ENCODE results near the gene BRD3OS. TPM values are rescaled to one million over a fixed set of nuclear protein-coding genes. Genes with fewer than 3 reads are reported as not detected.

BRD3OS gene
- total and polyA plus RNA-seq, 2 of the 4 experiments (the other 2 are of a cell fraction), result 15.8 to 20.7 TPM

GRCh38 chr9:133989625-133990365, 35.5 kb upstream of the BRD3OS start:
- no peak overlapping the region for H4K8ac ChIP-seq (ENCODE audit: low read depth in 2 of 2, low read length in 2 of 2)
- H3K27me3 ChIP-seq (ENCODE audit: control insufficient read depth, insufficient read depth, low read length), result no peaks in the 10 kb centered on the region
- H3K23ac ChIP-seq (ENCODE audit: low read depth, low read length), result peak overlapping the region; percentile 68; the same call in 1 of the 2 replicates
- no TSS peak for BruUV-seq (replicated peaks)
- peaks cover 16 to 69% of the 10 kb centered on the region in 2 experiments for H3K79me1 ChIP-seq (ENCODE audit: low read depth in 1 of 2, low read length in 2 of 2)
- H2BK20ac ChIP-seq (ENCODE audit: low read depth, low read length), result no peak overlapping the region
- peak overlapping the region; percentile 80 for H2AK5ac ChIP-seq (ENCODE audit: low read depth, low read length)
- H3K27ac ChIP-seq (ENCODE audit: insufficient read depth, low read length), result no peak overlapping the region
- no peak for ATAC-seq (ENCODE audit: low read depth)
- H3K18ac ChIP-seq (ENCODE audit: low read depth, low read length), result no peak overlapping the region
- no peak for DNase-seq
- no peak overlapping the region for H3K56ac ChIP-seq (ENCODE audit: extremely low read depth, insufficient read depth, low read length)
- peaks cover 19% of the 10 kb centered on the region for H3K9me1 ChIP-seq (ENCODE audit: insufficient read depth, low read length)
- 0 out of 2 replicates have a peak overlapping the region, but pooled peaks have one; percentile 1 for H3K9ac ChIP-seq (ENCODE audit: low read depth, low read length)
- no peak overlapping the region for H2BK5ac ChIP-seq (ENCODE audit: low read depth, low read length, poor library complexity, severe bottlenecking)
- WGBS, 2 experiments (ENCODE audit: extremely low coverage in 2 of 2, insufficient read length in 1 of 2), result 82% methylated on average over 9 of the region's 24 CpGs; no CpG with 5 or more reads in 1 of the 2 experiments
- H4K5ac ChIP-seq (ENCODE audit: low read depth, low read length), result no peak overlapping the region
- TF ChIP-seq RAD21 (IDR thresholded peaks at IDR 0.05; ENCODE audit: low read length), result no peak
- no peak for TF ChIP-seq BHLHE40 (IDR thresholded peaks at IDR 0.05; ENCODE audit: low read depth, low read length)
- TF ChIP-seq MAFK (IDR thresholded peaks at IDR 0.05; ENCODE audit: low read depth, low read length), result no peak
- TF ChIP-seq SMC3 (IDR thresholded peaks at IDR 0.05; ENCODE audit: low read depth, low read length), result no peak
- no peak for TF ChIP-seq FOS (IDR thresholded peaks at IDR 0.05; ENCODE audit: low read depth, low read length)
- no peak for TF ChIP-seq MAZ (IDR thresholded peaks at IDR 0.05; ENCODE audit: borderline replicate concordance, low read depth, low read length)
- TF ChIP-seq ELK1 (IDR thresholded peaks at IDR 0.05; ENCODE audit: borderline replicate concordance, low read depth, low read length), result no peak
- TF ChIP-seq POLR2A (IDR thresholded peaks at IDR 0.05; ENCODE audit: low read depth, low read length), result no peak
- no peaks in the 10 kb centered on the region for H3K36me3 ChIP-seq (ENCODE audit: control insufficient read depth, insufficient read depth, low read length)
- no peak overlapping the region; the same call in 1 of the 2 replicates for H3K4me2 ChIP-seq (ENCODE audit: low read depth, low read length)
- H4K91ac ChIP-seq (ENCODE audit: insufficient read depth, low read depth, low read length), result no peak overlapping the region; the same call in 1 of the 2 replicates
- H2AK9ac ChIP-seq (replicated peaks; ENCODE audit: low read depth, low read length, poor library complexity), result peak overlapping the region; percentile 82
- ChIA-PET POLR2A (ENCODE audit: unreplicated experiment) (interaction anchor here (0.6 kb wide), 1 partner anchor 194 kb away, joined by 3 read pairs; no protein-coding TSS in a partner anchor), CTCF (interaction anchor here (0.7 kb wide), 1 partner anchor 145 kb away, joined by 4 read pairs; no protein-coding TSS in a partner anchor)
- peak overlapping the region; percentile 10; the same call in 1 of the 3 replicates for H2BK15ac ChIP-seq (ENCODE audit: low read depth, low read length)
- no peak overlapping the region for H2BK120ac ChIP-seq (ENCODE audit: low read depth, low read length)
- in situ Hi-C loops (cut with MboI; ENCODE audit: low sequenced_read_pairs) (loop anchor here (5.0 to 10.0 kb wide), 2 partner anchors 202 to 455 kb away; partner anchors contain the start of gene ADAMTSL2), intact Hi-C loops (cut with micrococcal nuclease) (loop anchor here (5.0 kb wide), 1 partner anchor 582 kb away; no protein-coding TSS in a partner anchor), dilution Hi-C loops (cut with HindIII; ENCODE audit: low sequenced_read_pairs, unreplicated experiment) (no loop called here)
- H2AFZ ChIP-seq (replicated peaks; ENCODE audit: low read length, poor library complexity), result no peak overlapping the region
- no peak overlapping the region for H3K4me3 ChIP-seq (ENCODE audit: insufficient read depth, low read depth, low read length)
- peaks cover 11% of the 10 kb centered on the region; the same call in 1 of the 2 replicates for H3K4me1 ChIP-seq (ENCODE audit: control insufficient read depth, insufficient read depth, low read length)
- peak overlapping the region; percentile 33; the same call in 1 of the 2 replicates for H3K4ac ChIP-seq (ENCODE audit: low read depth, low read length)
- peaks cover 64% of the 10 kb centered on the region for H4K20me1 ChIP-seq (ENCODE audit: insufficient read depth, low read length)
- no peaks in the 10 kb centered on the region for H3K9me3 ChIP-seq (ENCODE audit: control insufficient read depth, insufficient read depth, low read length)
- no peak overlapping the region for H3K14ac ChIP-seq (replicated peaks; ENCODE audit: low read depth, low read length)
